Endothelial cell of umbilical vein (primary cell): Measurements from ENCODE around the gene CACNG4. TPM values are rescaled to one million over a fixed set of nuclear protein-coding genes. Genes with fewer than 3 reads are reported as not detected.

ENCODE experiments used
- BruUV-seq: library from RNA; stranded (reverse); fragments of 400-500 nt; replicated peaks from 2 replicates; lab custom pipeline; 2021; lab: Mats Ljungman, UMichigan
- CTCF ChIA-PET: fragments of 300-600, 350-600 bp; sonication (Branson Sonifier 250); formaldehyde crosslinking; loops from one replicate; lab custom pipeline; 2021; ENCODE audit warnings: antibody characterized with exemption, inconsistent platforms; lab: Charles Lee
- POLR2A ChIA-PET: fragments of 300-600, 350-600 bp; sonication (Branson Sonifier 250); formaldehyde crosslinking; loops from one replicate; lab custom pipeline; 2021; ENCODE audit warnings: antibody characterized with exemption, inconsistent platforms; lab: Charles Lee
- DNase-seq: peaks from one replicate; pipeline ENCODE4 v3.0.0-alpha.2; 2011; ENCODE audit warnings: low read depth, low spot score
- FAIRE-seq: peaks from 2 replicates; lab custom pipeline; 2011; peaks lifted over from hg19 to GRCh38; lab: Jason Lieb, UNC
- H2AFZ ChIP-seq: 2 replicates; pipeline ENCODE4 v1.6.0; 2012; ENCODE audit warnings: low read depth, low read length, control low read depth, inconsistent platforms
- H3K27ac ChIP-seq: 2 replicates; pipeline ENCODE4 v1.5.1; 2011; ENCODE audit warnings: low read depth, mild to moderate bottlenecking, control low read depth, low read length, moderate library complexity; ENCODE audit not compliant: insufficient read depth
- H3K27me3 ChIP-seq, 2 experiments: 2 replicates each; pipeline versions ENCODE4 v1.6.0 to v1.6.1; 2011; ENCODE audit warnings: low read length in 2 of 2, mixed read lengths in 1 of 2; ENCODE audit not compliant: control insufficient read depth in 2 of 2, insufficient read depth in 2 of 2
- H3K36me3 ChIP-seq, 2 experiments: 2 replicates in 1 of 2; 3 replicates in 1 of 2; pipeline ENCODE4 v1.5.1; 2011; ENCODE audit warnings: low read length in 2 of 2, mild to moderate bottlenecking in 1 of 2, moderate library complexity in 1 of 2; ENCODE audit not compliant: control insufficient read depth in 2 of 2, insufficient read depth in 2 of 2; ENCODE audit errors: extremely low read depth in 1 of 2
- H3K4me1 ChIP-seq: 3 replicates; pipeline ENCODE4 v1.5.1; 2011; ENCODE audit warnings: mild to moderate bottlenecking, low read length; ENCODE audit not compliant: control insufficient read depth, insufficient read depth; ENCODE audit errors: extremely low read depth
- H3K4me2 ChIP-seq: 2 replicates; pipeline ENCODE4 v1.6.1; 2011; ENCODE audit warnings: low read length, control low read depth, mixed read lengths; ENCODE audit not compliant: insufficient read depth
- H3K4me3 ChIP-seq, 3 experiments: fragments of 200-600 bp in 1 of 3; sonication (generic), shearing (Covaris generic) in 1 of 3; replicated peaks in 1 of 3; 2 replicates each; pipeline ENCODE4 v1.5.1; 2011 to 2016; ENCODE audit warnings: control low read depth in 3 of 3, low read length in 3 of 3, mild to moderate bottlenecking in 2 of 3, inconsistent platforms in 1 of 3, low read depth in 1 of 3, moderate library complexity in 1 of 3; ENCODE audit not compliant: insufficient read depth in 1 of 3
- H3K79me2 ChIP-seq: 2 replicates; pipeline ENCODE4 v1.6.0; 2012; ENCODE audit warnings: low read length, inconsistent platforms; ENCODE audit not compliant: control insufficient read depth, insufficient read depth
- H3K9ac ChIP-seq: replicated peaks from 2 replicates; pipeline ENCODE3; 2011; ENCODE audit warnings: low read length, control low read depth; ENCODE audit not compliant: insufficient read depth; ENCODE audit errors: extremely low read depth
- H3K9me1 ChIP-seq: replicated peaks from 3 replicates; pipeline ENCODE4 v1.6.0; 2011; ENCODE audit warnings: mild to moderate bottlenecking, low read length; ENCODE audit not compliant: control insufficient read depth, insufficient read depth; ENCODE audit errors: extremely low read depth
- H3K9me3 ChIP-seq: replicated peaks from 2 replicates; pipeline ENCODE4 v1.5.1; 2012; ENCODE audit warnings: low read length, inconsistent platforms; ENCODE audit not compliant: control insufficient read depth, insufficient read depth
- H4K20me1 ChIP-seq: replicated peaks from 2 replicates; pipeline ENCODE3; 2011; ENCODE audit warnings: mild to moderate bottlenecking, low read length; ENCODE audit not compliant: control insufficient read depth, insufficient read depth; ENCODE audit errors: extremely low read depth
- EZH2 ChIP-seq: IDR thresholded peaks from 2 replicates; pipeline ENCODE4 v1.6.1; 2012; ENCODE audit warnings: borderline replicate concordance, low read depth, mild to moderate bottlenecking, moderate library complexity, low read length, inconsistent platforms; ENCODE audit not compliant: severe bottlenecking
- FOS ChIP-seq: IDR thresholded peaks from 2 replicates; pipeline ENCODE4 v1.6.1; 2011; ENCODE audit warnings: mild to moderate bottlenecking, low read length, moderate library complexity, borderline replicate concordance; ENCODE audit not compliant: insufficient read depth
- GATA2 ChIP-seq: IDR thresholded peaks from 2 replicates; pipeline ENCODE4 v1.7.0; 2011; ENCODE audit warnings: low read depth, mild to moderate bottlenecking, moderate library complexity, mixed read lengths, low read length; ENCODE audit not compliant: insufficient read length, insufficient read depth
- JUN ChIP-seq: IDR thresholded peaks from 2 replicates; pipeline ENCODE4 v1.6.1; 2011; ENCODE audit warnings: borderline replicate concordance, low read depth; ENCODE audit not compliant: insufficient read length, insufficient read depth
- MAX ChIP-seq: IDR thresholded peaks from 2 replicates; pipeline ENCODE4 v1.6.1; 2011; ENCODE audit not compliant: insufficient read depth, insufficient read length
- MYC ChIP-seq: IDR thresholded peaks from one replicate; pipeline ENCODE4 v1.6.1; 2011; ENCODE audit warnings: mild to moderate bottlenecking, low read depth, low read length
- POLR2A ChIP-seq: IDR thresholded peaks from 2 replicates; pipeline ENCODE4 v1.6.1; 2012; ENCODE audit warnings: low read depth, mild to moderate bottlenecking, control low read depth, low read length
- POLR2AphosphoS5 ChIP-seq: IDR thresholded peaks from 2 replicates; pipeline ENCODE4 v1.6.1; 2012; ENCODE audit warnings: low read depth, mild to moderate bottlenecking, control low read depth, low read length, moderate library complexity; ENCODE audit not compliant: insufficient read depth
- dilution Hi-C: fragments of 300-500 bp; cut with MboI; formaldehyde crosslinking; loops from one replicate; pipeline ENCODE4 v1.15.0; 2019; ENCODE audit warnings: low sequenced_read_pairs; ENCODE audit not compliant: extremely low pct_ligation_motif_present
- intact Hi-C: fragments of 100-400 bp; cut with micrococcal nuclease; formaldehyde crosslinking; loops from one replicate; pipeline ENCODE4 v1.10.0; 2022
- polyA plus RNA-seq, 4 experiments: library from polyadenylated mRNA; depleted of rRNA in 3 of 4; stranded (reverse) in 3 of 4; unstranded in 1 of 4; fragments of >200 nt; gene quantifications; 2 replicates each; pipeline versions ENCODE4 v1.2.1 to v1.2.3, GENCODE V29; 2011 to 2012; ENCODE audit warnings: missing spikeins in 1 of 4
- total RNA-seq: library from RNA; stranded (reverse); gene quantifications from 2 replicates; pipeline ENCODE4 v1.2.3, GENCODE V29; 2021
- TF ChIP-seq, protein P1 (sequence below), 2 donors: IDR thresholded peaks; 1 replicate in 1 of 2; 2 replicates in 1 of 2; pipeline ENCODE4 v1.5.1; 2011; ENCODE audit warnings: low read length in 2 of 2, mild to moderate bottlenecking in 2 of 2, moderate library complexity in 2 of 2, control low read depth in 1 of 2, inconsistent platforms in 1 of 2, low read depth in 1 of 2; ENCODE audit not compliant: insufficient read depth in 1 of 2; ENCODE audit errors: extremely low read depth in 1 of 2

Gene CACNG4
- total and polyA plus RNA-seq, 2 donors (not counting 3 experiments of a cell fraction or from before 2014, with no cell fraction given) = not detected

DNA sequence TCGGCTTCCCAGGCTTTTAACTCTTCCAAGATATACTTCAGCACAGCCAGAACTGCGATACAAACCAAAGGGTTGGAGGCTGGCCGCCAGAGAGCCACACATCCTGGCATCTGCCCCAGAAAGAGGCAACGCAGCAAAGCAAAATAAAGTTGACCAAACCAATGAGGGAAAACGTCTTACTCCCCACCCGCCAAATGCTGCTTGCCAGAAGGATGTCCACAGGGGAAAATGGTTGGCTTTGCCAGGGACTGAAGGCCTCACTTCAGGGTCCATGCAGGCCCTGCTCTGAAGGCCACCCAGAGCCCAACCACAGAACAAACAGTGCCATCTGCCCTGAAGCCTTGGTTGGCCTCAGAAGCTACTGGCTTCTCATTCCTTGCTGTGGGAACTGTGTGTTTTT lies 94.9 kb downstream of the CACNG4 start:
- H3K9me1 ChIP-seq = no peaks in the 10 kb centered on the region
- H3K9me3 ChIP-seq = no peaks in the 10 kb centered on the region
- FAIRE-seq (no peak), DNase-seq (no peak)
- intact Hi-C loops = no loop called here
- H4K20me1 ChIP-seq = no peaks in the 10 kb centered on the region
- H2AFZ ChIP-seq = no peak overlapping the region
- no peak overlapping the region for H3K4me3 ChIP-seq
- TF ChIP-seq POLR2AphosphoS5 = no peak
- no peak for TF ChIP-seq JUN
- TF ChIP-seq, protein P1, sequence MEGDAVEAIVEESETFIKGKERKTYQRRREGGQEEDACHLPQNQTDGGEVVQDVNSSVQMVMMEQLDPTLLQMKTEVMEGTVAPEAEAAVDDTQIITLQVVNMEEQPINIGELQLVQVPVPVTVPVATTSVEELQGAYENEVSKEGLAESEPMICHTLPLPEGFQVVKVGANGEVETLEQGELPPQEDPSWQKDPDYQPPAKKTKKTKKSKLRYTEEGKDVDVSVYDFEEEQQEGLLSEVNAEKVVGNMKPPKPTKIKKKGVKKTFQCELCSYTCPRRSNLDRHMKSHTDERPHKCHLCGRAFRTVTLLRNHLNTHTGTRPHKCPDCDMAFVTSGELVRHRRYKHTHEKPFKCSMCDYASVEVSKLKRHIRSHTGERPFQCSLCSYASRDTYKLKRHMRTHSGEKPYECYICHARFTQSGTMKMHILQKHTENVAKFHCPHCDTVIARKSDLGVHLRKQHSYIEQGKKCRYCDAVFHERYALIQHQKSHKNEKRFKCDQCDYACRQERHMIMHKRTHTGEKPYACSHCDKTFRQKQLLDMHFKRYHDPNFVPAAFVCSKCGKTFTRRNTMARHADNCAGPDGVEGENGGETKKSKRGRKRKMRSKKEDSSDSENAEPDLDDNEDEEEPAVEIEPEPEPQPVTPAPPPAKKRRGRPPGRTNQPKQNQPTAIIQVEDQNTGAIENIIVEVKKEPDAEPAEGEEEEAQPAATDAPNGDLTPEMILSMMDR (IDR thresholded peaks at IDR 0.05; ENCODE audit: extremely low read depth in 1 of 2, insufficient read depth in 1 of 2, low read depth in 1 of 2, low read length in 2 of 2) = no peak
- no peak for TF ChIP-seq MYC
- TF ChIP-seq FOS = no peak
- TF ChIP-seq POLR2A = no peak
- no peak for TF ChIP-seq EZH2
- no peak for TF ChIP-seq GATA2
- TF ChIP-seq MAX = no peak
- dilution Hi-C loops = no loop called here
- no peaks in the 10 kb centered on the region for H3K36me3 ChIP-seq
- H3K27me3 ChIP-seq = no peaks in the 10 kb centered on the region
- ChIA-PET CTCF (no interaction called here), POLR2A (no interaction called here)
- BruUV-seq = no TSS peak
- H3K9ac ChIP-seq = no peak overlapping the region
- no peaks in the 10 kb centered on the region for H3K79me2 ChIP-seq
- no peak overlapping the region for H3K4me2 ChIP-seq
- no peak overlapping the region for H3K27ac ChIP-seq
- H3K4me1 ChIP-seq = no peaks in the 10 kb centered on the region
